A549 (cell line): Measurements from ENCODE around the gene MIOX. TPM values are rescaled to one million over a fixed set of nuclear protein-coding genes. Genes with fewer than 3 reads are reported as not detected.

Experiments
- ATAC-seq, 2 experiments: fragments of 200-7000 bp in 1 of 2; fragments of >200 bp in 1 of 2; cut with Nextera tagmentation in 1 of 2; cut with Tn5 transposase in 1 of 2; 3 replicates each; pipeline versions ENCODE4 v1.8.0 to v1.9.1; 2018 to 2020; ENCODE audit warnings: mild to moderate bottlenecking in 1 of 2, moderate library complexity in 1 of 2
- CTCF ChIA-PET: fragments of 300-600 bp; sonication (Branson Sonifier 250); formaldehyde crosslinking; extraction: SDS; loops from one replicate; lab custom pipeline; 2021; ENCODE audit warnings: antibody characterized with exemption, inconsistent platforms; lab: Yijun Ruan, JAX
- POLR2A ChIA-PET: fragments of 350-600 bp; formaldehyde crosslinking; extraction: SDS; loops from one replicate; lab custom pipeline; 2021; ENCODE audit warnings: antibody characterized with exemption, inconsistent platforms; lab: Yijun Ruan, JAX
- DNase-seq, 2 experiments: peaks; one replicate each; pipeline versions ENCODE4 v3.0.0 to v3.0.0-alpha.2; 2011 to 2016; ENCODE audit warnings: low read depth in 1 of 2, low spot score in 1 of 2
- FAIRE-seq: peaks from 2 replicates; lab custom pipeline; 2011; peaks lifted over from hg19 to GRCh38; lab: Jason Lieb, UNC
- H3K27ac ChIP-seq, 2 experiments: fragments of >200 bp; sonication (Bioruptor Twin); formaldehyde crosslinking; 3 replicates each; pipeline ENCODE4 v1.5.1; 2016 to 2017
- H3K4me1 ChIP-seq: fragments of >200 bp; sonication (Bioruptor Twin); formaldehyde crosslinking; 3 replicates; pipeline ENCODE4 v1.6.1; 2016
- H3K4me2 ChIP-seq: fragments of >200 bp; sonication (Bioruptor Twin); formaldehyde crosslinking; 3 replicates; pipeline ENCODE4 v1.6.1; 2016
- H3K4me3 ChIP-seq: fragments of >200 bp; sonication (Bioruptor Twin); formaldehyde crosslinking; 3 replicates; pipeline ENCODE4 v1.5.1; 2016
- H3K9me3 ChIP-seq: fragments of >200 bp; sonication (Bioruptor Twin); formaldehyde crosslinking; 3 replicates; pipeline ENCODE4 v1.6.1; 2016
- BCL3 ChIP-seq: fragments of >200 bp; sonication (Bioruptor Twin); formaldehyde crosslinking; IDR thresholded peaks from 3 replicates; pipeline ENCODE4 v1.6.1; 2016
- BHLHE40 ChIP-seq: IDR thresholded peaks from 2 replicates; pipeline ENCODE4 v1.6.1; 2012; ENCODE audit warnings: low read depth, low read length, inconsistent platforms
- EP300 ChIP-seq, 2 experiments: fragments of >200 bp; sonication (Bioruptor Twin); formaldehyde crosslinking; IDR thresholded peaks; 2 replicates in 1 of 2; 3 replicates in 1 of 2; pipeline ENCODE4 v1.6.1; 2016 to 2017
- GATA3 ChIP-seq: IDR thresholded peaks from 2 replicates; pipeline ENCODE4 v1.6.1; 2012; ENCODE audit warnings: borderline replicate concordance
- HDAC2 ChIP-seq: fragments of 200-600 bp; sonication (generic); IDR thresholded peaks from 2 replicates; pipeline ENCODE4 v1.6.1; 2016
- HEYL ChIP-seq: fragments of 250-450 bp; sonication (Bioruptor Pico); IDR thresholded peaks from 2 replicates; pipeline ENCODE4 v1.8.0; 2021; ENCODE audit warnings: mild to moderate bottlenecking, moderate library complexity
- JUN ChIP-seq, 2 experiments: fragments of >200 bp; sonication (Bioruptor Twin); formaldehyde crosslinking; IDR thresholded peaks; 2 replicates in 1 of 2; 3 replicates in 1 of 2; pipeline ENCODE4 v1.6.1; 2016 to 2017
- JUNB ChIP-seq: fragments of >200 bp; sonication (Bioruptor Twin); formaldehyde crosslinking; IDR thresholded peaks from 2 replicates; pipeline ENCODE4 v1.6.1; 2016
- KDM1A ChIP-seq: fragments of 200-600 bp; sonication (generic); IDR thresholded peaks from 2 replicates; pipeline ENCODE4 v1.6.1; 2016; ENCODE audit warnings: low read depth, mild to moderate bottlenecking
- KDM5A ChIP-seq: fragments of 200-600 bp; sonication (generic); IDR thresholded peaks from 2 replicates; pipeline ENCODE4 v1.6.1; 2016; ENCODE audit warnings: antibody characterized with exemption, mild to moderate bottlenecking
- POLR2A ChIP-seq: IDR thresholded peaks from 2 replicates; pipeline ENCODE4 v1.6.1; 2012; ENCODE audit warnings: mild to moderate bottlenecking, low read length
- RAD21 ChIP-seq, 2 experiments: fragments of >200 bp in 1 of 2; sonication (Bioruptor Twin) in 1 of 2; formaldehyde crosslinking in 1 of 2; IDR thresholded peaks in 1 of 2; conservative IDR thresholded peaks in 1 of 2; 2 replicates in 1 of 2; 3 replicates in 1 of 2; pipeline ENCODE4 v1.6.1; 2012 to 2018; ENCODE audit warnings: inconsistent platforms in 1 of 2
- RCOR1 ChIP-seq: fragments of 150-350 bp; IDR thresholded peaks from 2 replicates; pipeline ENCODE4 v1.6.1; 2014; ENCODE audit warnings: antibody characterized with exemption, low read length, low read depth
- RNF2 ChIP-seq: fragments of 200-600 bp; sonication (generic); IDR thresholded peaks from 2 replicates; pipeline ENCODE4 v1.6.1; 2016; ENCODE audit warnings: low read depth, mild to moderate bottlenecking, antibody characterized with exemption, moderate library complexity, borderline replicate concordance
- TP53 ChIP-seq: fragments of 250-450 bp; sonication (Bioruptor Pico); IDR thresholded peaks from 2 replicates; pipeline ENCODE4 v1.5.0; 2021; ENCODE audit warnings: mild to moderate bottlenecking, moderate library complexity
- WGBS: methylation state at CpG from one replicate; pipeline ENCODE4 v1.1.6; 2017; ENCODE audit errors: missing lambda C conversion rate; 5-methylcytosine and 5-hydroxymethylcytosine counted together
- polyA plus RNA-seq, 4 experiments: library from polyadenylated mRNA; depleted of rRNA in 3 of 4; stranded (reverse); fragments of >200 nt; fragmentation: RNase III in 1 of 4; extraction: RNeasy Plus Mini Kit Qiagen cat#74134 plus additional on column Dnase treatment in 1 of 4; gene quantifications; 2 replicates in 3 of 4; 3 replicates in 1 of 4; pipeline ENCODE4 v1.2.3, GENCODE V29; 2011 to 2017
- TF ChIP-seq, protein P1 (sequence below): fragments of >200 bp; sonication (Bioruptor Twin); formaldehyde crosslinking; IDR thresholded peaks from 3 replicates; pipeline ENCODE4 v1.5.1; 2016
- TF ChIP-seq, protein P2 (sequence below): fragments of >200 bp; sonication (Bioruptor Twin); formaldehyde crosslinking; IDR thresholded peaks from 2 replicates; pipeline ENCODE4 v1.6.1; 2016

The MIOX gene
- polyA plus RNA-seq, 2 of the 4 experiments (the other 2 are of a cell fraction), result 0.08 TPM; not detected in 1

- Histone ChIP-seq H3K4me2 (peak within 1 kb of the TSS; percentile 90), H3K4me3 (peak within 1 kb of the TSS; percentile 76), H3K27ac (peak within 1 kb of the TSS; percentile 86 to 96), H3K9me3 (no peaks in the 10 kb centered on the region), H3K4me1 (peaks cover 15% of the 10 kb centered on the region; the same call in 1 of the 3 replicates)
- ChIA-PET CTCF (no interaction called here), POLR2A (no interaction called here)
- ATAC-seq, result peak; percentile 84 to 94
- no peak for FAIRE-seq
- TF ChIP-seq HDAC2 (no peak), BCL3 (0 out of 3 replicates have a peak, but pooled peaks have one; percentile 46), KDM1A (no peak), POLR2A (peak; percentile 69), JUN (IDR thresholded peaks at IDR 0.05) (peak in 1 of 2 experiments; percentile 40; a peak in 1 of 5 replicates)
- DNase-seq, result peak; percentile 82 to 86
- WGBS, result 22% methylated on average over 7 of the region's 97 CpGs
Observed at GRCh38 chr22:50474710-50475651, 11.7 kb upstream of the MIOX start, which contains the start of gene SBF1. SBF1 (minus strand) TSS chr22:50475035; CDS start chr22:50474840, 195 bp downstream.

- DNase-seq, result no peak
- ChIA-PET CTCF (no interaction called here), POLR2A (no interaction called here)
- H3K4me3 ChIP-seq, result peak overlapping the region; percentile 76; the same call in 2 of the 3 replicates
- peaks cover 9% of the 10 kb centered on the region; the same call in 1 of the 3 replicates for H3K4me1 ChIP-seq
- 98% methylated on average over 6 of the region's 6 CpGs for WGBS
- H3K9me3 ChIP-seq, result no peaks in the 10 kb centered on the region
- TF ChIP-seq JUNB (no peak), HEYL (CRISPR knock-in tag) (no peak), GATA3 (no peak), RNF2 (no peak), TP53 (CRISPR knock-in tag) (no peak), KDM5A (no peak), RAD21 (conservative IDR thresholded peaks at IDR 0.05 in 1 of 2, IDR thresholded peaks at IDR 0.05 in 1 of 2) (no peak)
- TF ChIP-seq, protein P1, sequence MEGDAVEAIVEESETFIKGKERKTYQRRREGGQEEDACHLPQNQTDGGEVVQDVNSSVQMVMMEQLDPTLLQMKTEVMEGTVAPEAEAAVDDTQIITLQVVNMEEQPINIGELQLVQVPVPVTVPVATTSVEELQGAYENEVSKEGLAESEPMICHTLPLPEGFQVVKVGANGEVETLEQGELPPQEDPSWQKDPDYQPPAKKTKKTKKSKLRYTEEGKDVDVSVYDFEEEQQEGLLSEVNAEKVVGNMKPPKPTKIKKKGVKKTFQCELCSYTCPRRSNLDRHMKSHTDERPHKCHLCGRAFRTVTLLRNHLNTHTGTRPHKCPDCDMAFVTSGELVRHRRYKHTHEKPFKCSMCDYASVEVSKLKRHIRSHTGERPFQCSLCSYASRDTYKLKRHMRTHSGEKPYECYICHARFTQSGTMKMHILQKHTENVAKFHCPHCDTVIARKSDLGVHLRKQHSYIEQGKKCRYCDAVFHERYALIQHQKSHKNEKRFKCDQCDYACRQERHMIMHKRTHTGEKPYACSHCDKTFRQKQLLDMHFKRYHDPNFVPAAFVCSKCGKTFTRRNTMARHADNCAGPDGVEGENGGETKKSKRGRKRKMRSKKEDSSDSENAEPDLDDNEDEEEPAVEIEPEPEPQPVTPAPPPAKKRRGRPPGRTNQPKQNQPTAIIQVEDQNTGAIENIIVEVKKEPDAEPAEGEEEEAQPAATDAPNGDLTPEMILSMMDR, result no peak
- TF ChIP-seq, protein P2, sequence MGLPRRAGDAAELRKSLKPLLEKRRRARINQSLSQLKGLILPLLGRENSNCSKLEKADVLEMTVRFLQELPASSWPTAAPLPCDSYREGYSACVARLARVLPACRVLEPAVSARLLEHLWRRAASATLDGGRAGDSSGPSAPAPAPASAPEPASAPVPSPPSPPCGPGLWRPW, result no peak
- peak overlapping the region; percentile 90 for H3K4me2 ChIP-seq
- peak in 1 of 2 experiments; percentile 3; a peak in 1 of 6 replicates for ATAC-seq
- peak overlapping the region; percentile 86 to 96; a peak in 5 of 6 replicates for H3K27ac ChIP-seq
- no peak for FAIRE-seq
Observed at GRCh38 chr22:50475652-50476002, 11.0 kb upstream of the MIOX start.

DNA sequence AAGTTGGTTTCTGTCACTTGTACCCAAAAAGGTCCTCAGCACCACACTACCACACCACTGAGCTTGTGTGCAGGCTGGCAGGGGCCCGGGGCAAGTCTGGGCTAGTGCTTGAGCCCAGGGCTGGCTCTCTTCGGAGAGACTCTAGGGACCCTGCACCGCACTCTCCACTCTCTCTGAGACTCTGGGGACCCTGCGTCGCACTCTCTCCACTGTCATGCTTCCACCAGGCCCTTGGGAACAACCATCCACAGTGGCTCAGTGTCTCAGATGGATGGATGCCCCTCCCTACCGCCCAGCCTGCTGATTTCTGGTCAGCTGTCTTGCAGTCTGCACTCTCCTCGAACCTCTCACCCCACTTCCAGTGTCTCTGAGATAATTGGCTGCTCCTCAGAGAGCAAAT, 9.8 kb upstream of the MIOX start:
- Histone ChIP-seq H3K4me2 (no peak overlapping the region), H3K9me3 (no peaks in the 10 kb centered on the region), H3K4me3 (no peak overlapping the region), H3K4me1 (peaks cover 9% of the 10 kb centered on the region; the same call in 1 of the 3 replicates), H3K27ac (peak overlapping the region in 1 of 2 experiments; percentile 64; a peak in 3 of 6 replicates)
- POLR2A ChIA-PET, result no interaction called here
- no peak for DNase-seq
- no peak for FAIRE-seq
- 81% methylated on average over 7 of the region's 7 CpGs for WGBS
- TF ChIP-seq KDM5A, result no peak
- TF ChIP-seq GATA3, result no peak
- TF ChIP-seq RCOR1, result no peak
- TF ChIP-seq HEYL (CRISPR knock-in tag), result no peak
- TF ChIP-seq EP300 (IDR thresholded peaks at IDR 0.05), result no peak
- TF ChIP-seq BCL3, result no peak
- TF ChIP-seq BHLHE40, result no peak
- CTCF ChIA-PET, result interaction anchor here (0.6 to 1.3 kb wide), 2 partner anchors 20 to 48 kb away, joined by 3 to 4 read pairs; partner anchors contain the start of gene SCO2
- no peak for ATAC-seq
